Aorta (tissue), 5 donors: ENCODE results near the gene TRAM1L1. TPM values are rescaled to one million over a fixed set of nuclear protein-coding genes. Genes with fewer than 3 reads are reported as not detected.

Experiments
- ATAC-seq: fragments of 200-7000 bp; cut with Tn5 transposase; one replicate; pipeline ENCODE4 v1.9.1; 2022; ENCODE audit warnings: moderate library complexity; ENCODE audit not compliant: low FRiP score
- DNase-seq, 2 donors: peaks; one replicate each; pipeline ENCODE4 v3.0.0-alpha.2; 2020
- H3K27ac ChIP-seq, 2 donors: one replicate each; pipeline ENCODE4 v1.5.1; 2013; ENCODE audit warnings: low read length in 2 of 2, mild to moderate bottlenecking in 2 of 2, moderate library complexity in 2 of 2, control low read depth in 1 of 2, inconsistent platforms in 1 of 2, low read depth in 1 of 2
- H3K27me3 ChIP-seq, 2 donors: one replicate each; pipeline ENCODE4 v1.6.1; 2013; ENCODE audit warnings: control low read depth in 1 of 2, low read length in 1 of 2, mild to moderate bottlenecking in 1 of 2, moderate library complexity in 1 of 2; ENCODE audit not compliant: insufficient read depth in 2 of 2, control insufficient read depth in 1 of 2
- H3K36me3 ChIP-seq, 2 donors: one replicate each; pipeline ENCODE4 v1.6.1; 2013; ENCODE audit warnings: control low read depth in 1 of 2, low read length in 1 of 2, mild to moderate bottlenecking in 1 of 2; ENCODE audit not compliant: insufficient read depth in 2 of 2, control insufficient read depth in 1 of 2
- H3K4me1 ChIP-seq, 2 donors: one replicate each; pipeline ENCODE4 v1.6.1; 2013; ENCODE audit warnings: low read length in 2 of 2, control low read depth in 1 of 2, mild to moderate bottlenecking in 1 of 2, moderate library complexity in 1 of 2; ENCODE audit not compliant: insufficient read depth in 2 of 2, control insufficient read depth in 1 of 2
- H3K4me3 ChIP-seq, 2 donors: one replicate each; pipeline ENCODE4 v1.5.1; 2013; ENCODE audit warnings: low read length in 2 of 2, control low read depth in 1 of 2, mild to moderate bottlenecking in 1 of 2
- H3K9me3 ChIP-seq: one replicate; pipeline ENCODE4 v1.6.1; 2013; ENCODE audit warnings: mild to moderate bottlenecking, low read length; ENCODE audit not compliant: control insufficient read depth
- WGBS, 2 donors: extraction: QIAGEN DNeasy Blood & Tissue Kit; methylation state at CpG; one replicate each; pipeline ENCODE4 v1.1.7; 2013; 5-methylcytosine and 5-hydroxymethylcytosine counted together
- intact Hi-C, 2 donors: fragments of 100-400 bp; cut with DNase I; formaldehyde crosslinking; loops; one replicate each; pipeline versions ENCODE4 v1.14.2 to v1.15.0; 2022
- polyA plus RNA-seq, 2 donors: library from polyadenylated mRNA; stranded (reverse); fragments of 200-250 nt; gene quantifications; one replicate each; pipeline ENCODE4 v1.2.3, GENCODE V29; 2013
- total RNA-seq, 2 donors: library from RNA; stranded (reverse); fragmentation: NEBNext Ultra II Directional; extraction: Animal tissue kit (Norgen Biotek cat#: 25700); gene quantifications; one replicate each; pipeline ENCODE4 v1.2.1, GENCODE V29; 2021
- donor health status: healthy with polysubstance abuse.
- donor health status: Bipolar disorder and iron deficiency.
- donor health status: DM: no; HTN: no; CAD: no.
- donor health status: DM: no; HTN: no; CAD: no.
- donor health status: DM: yes; HTN: yes; CAD: no.

TRAM1L1 gene
- total and polyA plus RNA-seq, 4 donors, result 1.0 to 1.3 (median 1.3) TPM; not detected in 1

- H3K4me3 ChIP-seq, result no peak overlapping the region
- ATAC-seq (no peak), DNase-seq (no peak)
- no peak overlapping the region for H3K27ac ChIP-seq
- intact Hi-C loops, result no loop called here
- H3K27me3 ChIP-seq, result no peaks in the 10 kb centered on the region
- no peaks in the 10 kb centered on the region for H3K9me3 ChIP-seq
- H3K4me1 ChIP-seq, result no peaks in the 10 kb centered on the region
- 75 to 81% methylated on average over 5 of the region's 5 CpGs for WGBS, 2 donors
- no peaks in the 10 kb centered on the region for H3K36me3 ChIP-seq
These were observed 42.4 kb downstream of the TRAM1L1 start for GRCh38 chr4:117042962-117043361.
